HG03060 (cell line): Measurements from ENCODE around the gene MSH3.
"Not testable (repeated sequence)": the region's sequence is repeated elsewhere in the genome, so short reads cannot be mapped to it uniquely, and the experiment has no call there.

Experiments
- ATAC-seq: cut with Tn5 transposase; IDR thresholded peaks from one replicate; pipeline ENCODE4 v1.9.1; 2021; ENCODE audit warnings: low read depth, moderate number of reproducible peaks; ENCODE audit not compliant: unreplicated experiment

The MSH3 gene

DNA sequence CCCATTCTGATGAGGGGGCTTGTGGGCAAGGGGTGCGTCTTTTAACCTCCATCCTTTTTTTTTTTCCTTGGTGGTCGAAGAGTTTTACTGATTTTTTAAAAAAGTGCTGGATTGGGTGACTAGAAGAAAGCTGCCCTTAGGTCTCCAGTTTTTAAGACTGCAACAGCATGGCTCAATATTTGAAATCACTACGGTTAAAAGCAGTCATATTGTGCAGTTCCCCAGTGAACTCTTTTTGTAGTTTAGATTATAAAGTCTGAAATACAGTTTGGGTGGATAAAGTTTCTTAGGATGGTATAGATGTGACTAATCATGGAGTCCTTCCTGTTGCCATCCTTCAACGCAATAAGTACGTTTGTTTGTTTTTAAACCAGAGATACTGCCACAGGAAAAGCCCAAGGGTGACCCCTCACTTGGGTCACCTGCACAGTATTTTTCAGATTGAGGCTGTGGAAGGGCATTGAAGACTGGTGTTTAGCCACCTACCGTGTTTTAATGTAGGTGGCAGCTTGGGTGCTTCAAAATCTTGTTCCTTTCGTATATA, 851 bp downstream of the MSH3 start:
- ATAC-seq: no peak

DNA sequence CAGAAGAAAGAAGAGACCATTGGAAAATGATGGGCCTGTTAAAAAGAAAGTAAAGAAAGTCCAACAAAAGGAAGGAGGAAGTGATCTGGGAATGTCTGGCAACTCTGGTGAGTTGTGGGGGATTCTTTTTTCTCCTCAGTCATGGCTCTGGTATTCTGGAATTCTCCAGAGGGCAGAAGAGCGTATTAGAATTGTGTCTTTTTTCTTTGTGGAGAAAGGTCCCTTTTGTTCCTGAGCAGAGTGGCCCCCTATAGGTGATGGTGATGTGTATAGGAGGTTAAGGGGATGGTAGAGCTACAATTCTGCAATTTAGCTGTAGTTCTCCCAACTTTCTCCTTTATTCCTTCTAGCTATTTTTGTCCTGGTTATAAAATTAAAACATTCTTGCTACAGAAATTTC, 2.0 kb downstream of the MSH3 start:
- no peak for ATAC-seq

DNA sequence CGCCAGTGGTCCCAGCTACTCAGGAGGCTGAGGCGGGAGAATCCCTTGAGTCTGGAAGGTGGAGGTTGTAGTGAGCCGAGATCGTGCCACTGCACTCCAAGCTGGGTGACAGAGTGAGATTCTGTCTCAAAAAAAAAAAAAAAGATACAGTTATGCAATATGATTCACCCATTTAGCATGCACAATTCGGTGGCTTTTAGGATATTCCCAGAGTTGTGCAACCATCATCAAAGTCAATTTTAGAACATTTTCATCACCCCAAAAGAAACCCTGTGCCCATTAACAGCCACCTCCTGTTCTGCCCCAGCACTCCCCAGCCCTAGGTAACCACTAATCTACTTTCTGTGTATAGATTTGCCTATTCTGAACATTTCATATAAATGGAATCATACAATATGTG, 4.7 kb downstream of the MSH3 start:
- no peak for ATAC-seq

DNA sequence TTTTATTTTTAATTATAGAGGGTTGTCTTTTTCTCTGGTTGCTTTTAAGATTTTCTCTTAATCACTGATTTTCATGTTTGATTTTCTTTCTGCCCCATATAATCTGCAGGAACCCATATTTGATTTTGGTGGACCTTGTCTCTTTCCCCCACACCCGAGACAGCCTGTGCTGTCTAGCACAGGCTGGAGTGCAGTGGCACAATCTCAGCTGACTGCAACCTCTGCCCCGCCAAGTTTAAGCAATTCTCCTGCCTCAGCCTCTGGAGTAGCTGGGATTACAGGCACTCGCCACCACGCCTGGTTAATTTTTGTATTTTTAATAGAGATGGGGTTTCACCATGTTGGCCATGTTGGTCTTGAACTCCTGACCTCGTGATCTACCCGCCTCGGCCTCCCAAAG, 6.2 kb downstream of the MSH3 start:
- ATAC-seq: not testable (repeated sequence)

DNA sequence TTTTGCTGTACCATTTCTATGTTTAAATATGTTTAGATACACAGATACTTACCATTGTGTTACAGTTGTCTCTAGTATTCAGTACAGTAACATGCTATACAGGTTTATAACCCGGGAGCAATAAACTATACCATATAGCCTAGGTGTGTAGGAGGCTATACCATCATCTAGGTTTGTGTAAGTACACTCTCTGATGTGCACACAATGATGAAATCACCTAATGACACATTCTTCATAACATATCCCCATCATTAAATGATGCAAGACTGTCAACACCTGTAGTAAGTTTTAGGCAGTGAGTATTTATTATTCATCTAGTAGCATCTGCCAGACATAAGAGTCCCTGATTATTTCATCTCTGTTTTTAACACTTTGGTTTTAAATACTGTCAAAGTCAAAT, 7.7 kb downstream of the MSH3 start:
- no peak for ATAC-seq

DNA sequence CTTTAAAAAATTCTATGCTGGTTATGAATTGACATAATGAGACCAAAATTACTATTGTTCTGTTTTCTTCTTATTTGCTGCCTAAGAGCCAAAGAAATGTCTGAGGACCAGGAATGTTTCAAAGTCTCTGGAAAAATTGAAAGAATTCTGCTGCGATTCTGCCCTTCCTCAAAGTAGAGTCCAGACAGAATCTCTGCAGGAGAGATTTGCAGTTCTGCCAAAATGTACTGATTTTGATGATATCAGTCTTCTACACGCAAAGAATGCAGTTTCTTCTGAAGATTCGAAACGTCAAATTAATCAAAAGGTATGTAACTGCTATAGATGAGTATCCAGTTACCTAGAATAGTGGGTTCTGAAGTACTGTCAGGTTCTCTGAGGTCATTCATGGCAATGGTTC, 10.6 kb downstream of the MSH3 start:
- ATAC-seq: no peak

DNA sequence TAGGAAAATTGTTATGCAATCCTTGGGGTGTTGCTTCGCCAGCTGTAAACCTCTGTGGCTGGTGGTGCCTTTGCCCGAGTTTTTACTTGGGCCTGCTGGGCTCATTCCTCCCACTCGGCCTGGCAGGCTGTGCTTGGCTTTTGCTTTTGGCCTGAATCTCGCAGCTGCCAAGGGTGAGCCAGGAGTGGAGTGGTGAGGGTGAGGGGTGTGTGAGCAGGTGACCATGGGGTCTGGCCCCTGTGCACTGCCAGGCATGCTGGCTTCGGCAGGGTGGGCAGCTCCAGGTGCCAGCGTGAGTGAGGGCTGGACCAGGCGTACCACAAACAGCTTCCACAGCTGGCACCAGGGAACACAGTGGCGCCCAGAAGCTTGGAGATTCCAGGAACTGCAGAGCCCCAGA, 12.9 kb downstream of the MSH3 start:
- ATAC-seq: no peak

DNA sequence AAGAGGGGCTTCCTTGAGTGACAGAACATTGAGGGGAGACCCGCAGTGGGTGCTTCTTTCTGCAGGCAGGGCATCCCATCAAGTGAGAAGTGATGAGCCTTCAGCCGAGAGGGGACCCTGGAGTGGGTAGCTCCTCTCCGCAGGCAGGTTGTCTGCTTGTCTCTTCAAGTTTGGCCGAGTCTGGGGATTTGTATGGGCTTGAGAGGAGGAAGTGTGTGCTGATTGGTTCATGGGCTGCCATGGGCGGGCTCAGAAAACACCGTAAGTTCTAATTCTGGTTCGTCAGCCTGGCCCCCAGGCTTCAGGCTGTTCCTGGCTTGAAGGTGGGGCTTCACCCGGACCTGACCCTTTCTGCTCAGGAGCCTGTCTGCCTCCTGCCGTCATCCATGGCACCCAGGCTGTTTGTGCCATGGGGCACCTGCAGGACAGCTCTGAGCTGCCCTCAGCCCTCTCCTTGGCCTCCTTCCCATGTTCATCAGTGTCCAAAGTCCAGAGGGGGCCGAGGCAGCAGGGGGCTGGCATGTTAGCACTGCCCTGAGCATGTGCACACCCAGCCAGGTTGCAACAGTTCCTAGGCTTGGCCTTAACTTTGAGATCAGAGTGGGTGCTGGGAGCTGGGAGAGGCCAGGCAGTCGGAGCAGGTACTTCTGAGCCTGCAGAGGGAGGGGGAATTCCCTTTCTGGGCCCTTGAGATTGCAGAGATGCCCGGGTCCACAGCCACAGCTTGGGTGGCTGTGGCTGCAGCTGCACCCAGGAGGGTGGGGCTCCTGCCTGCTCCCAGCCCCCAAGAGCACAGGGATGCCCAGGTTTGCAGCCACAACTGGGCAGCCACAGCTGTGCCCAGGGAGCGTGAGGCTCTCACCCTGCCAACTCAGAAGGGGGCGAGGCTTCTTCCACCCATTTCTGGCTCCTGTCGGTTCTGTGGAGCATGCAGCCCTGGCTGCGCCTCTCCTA, 13.8 kb downstream of the MSH3 start:
- no peak for ATAC-seq

DNA sequence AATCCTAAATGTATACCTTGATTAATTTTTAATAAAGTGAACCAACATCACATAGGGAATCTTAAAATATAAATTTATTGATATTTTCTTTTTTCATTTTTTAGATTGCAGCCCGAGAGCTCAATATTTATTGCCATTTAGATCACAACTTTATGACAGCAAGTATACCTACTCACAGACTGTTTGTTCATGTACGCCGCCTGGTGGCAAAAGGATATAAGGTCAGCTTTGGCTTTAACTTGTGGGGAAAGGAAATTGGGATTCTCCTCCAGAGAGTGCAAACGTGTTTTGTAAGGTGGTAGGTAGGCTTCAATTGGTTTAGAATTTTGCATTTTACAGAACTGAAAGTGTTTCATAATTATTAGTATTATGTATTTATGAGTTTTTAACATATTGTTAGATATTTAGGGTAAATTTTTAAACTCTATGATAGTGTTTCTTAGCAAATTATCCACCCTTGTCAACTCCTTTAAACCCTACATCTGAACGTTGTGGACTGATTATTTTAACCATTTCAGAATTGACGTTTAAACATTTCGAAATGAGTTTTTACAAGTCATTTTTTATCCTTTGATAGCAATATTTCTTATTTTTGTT, 17.8 kb downstream of the MSH3 start:
- no peak for ATAC-seq

DNA sequence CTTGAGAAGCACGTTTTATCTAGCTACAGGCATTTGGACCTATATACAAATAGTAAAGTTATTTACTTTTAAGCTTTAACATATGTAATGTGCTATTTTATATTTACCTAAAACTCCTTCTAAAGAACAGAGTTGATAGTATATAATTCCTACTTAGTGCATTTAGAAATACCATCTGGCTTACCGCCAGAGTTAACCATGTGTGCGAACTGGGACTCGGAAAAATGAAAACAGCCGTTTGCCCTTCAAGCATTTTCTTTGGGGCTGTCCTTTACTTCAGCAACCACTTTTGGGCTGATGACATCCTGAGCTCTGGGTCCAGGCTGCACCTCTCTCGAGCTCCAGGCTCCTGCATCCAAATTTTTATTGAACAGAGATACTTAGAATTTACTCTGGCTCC, 22.3 kb downstream of the MSH3 start:
- no peak for ATAC-seq

DNA sequence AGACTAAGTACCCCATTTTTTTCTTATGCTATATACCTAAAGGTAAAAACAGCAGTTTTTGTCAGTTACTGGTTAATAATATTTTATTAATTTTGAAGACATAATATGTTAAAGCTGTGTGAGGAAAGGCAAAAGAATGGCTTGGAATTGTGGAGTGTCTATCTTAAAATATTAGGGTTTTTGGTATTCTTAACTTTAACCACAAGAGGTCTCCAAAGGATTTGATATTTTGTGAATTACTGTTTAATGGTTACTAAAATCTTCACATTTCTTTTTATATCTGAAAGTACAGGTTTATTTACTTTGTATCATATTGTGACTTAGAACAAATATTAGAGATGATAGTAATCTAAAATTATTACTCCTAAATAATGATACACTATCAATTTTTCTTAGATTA, 32.3 kb downstream of the MSH3 start:
- ATAC-seq: no peak

DNA sequence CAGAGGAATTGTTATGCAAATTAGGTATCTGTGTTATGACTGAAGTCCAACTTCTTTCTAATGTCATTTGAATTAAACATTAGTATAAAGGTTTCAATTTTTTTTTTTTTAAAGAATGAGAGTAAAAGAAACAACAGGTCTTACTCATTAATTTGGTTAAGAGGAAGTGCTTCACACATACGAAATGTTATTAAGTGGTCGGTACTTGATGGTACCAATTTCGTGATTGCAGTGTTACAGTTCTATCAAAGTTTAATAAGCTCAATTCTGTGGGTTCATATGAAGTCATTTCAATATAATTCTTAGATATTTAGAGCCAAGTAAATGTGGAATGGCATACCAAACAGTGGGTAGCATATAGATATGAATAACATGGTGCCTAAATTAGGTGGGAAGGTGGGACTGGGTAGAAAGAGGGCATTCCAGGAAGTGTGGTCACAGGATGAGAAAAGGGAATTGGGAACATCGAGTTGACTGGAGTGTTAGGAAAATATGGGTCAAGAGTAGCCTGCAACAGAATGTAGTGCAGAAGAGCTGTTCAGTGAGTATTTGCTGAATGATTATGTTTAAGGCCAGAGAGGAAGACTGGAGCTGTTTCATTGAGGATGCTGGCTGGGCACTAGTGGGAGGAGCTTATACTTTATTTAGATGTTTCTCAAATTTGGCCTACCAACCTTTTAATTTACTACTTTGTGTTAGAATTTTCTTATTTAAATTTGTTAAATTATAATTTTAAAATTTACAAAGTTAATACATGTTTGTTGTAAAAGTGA, 34.4 kb downstream of the MSH3 start:
- no peak for ATAC-seq

DNA sequence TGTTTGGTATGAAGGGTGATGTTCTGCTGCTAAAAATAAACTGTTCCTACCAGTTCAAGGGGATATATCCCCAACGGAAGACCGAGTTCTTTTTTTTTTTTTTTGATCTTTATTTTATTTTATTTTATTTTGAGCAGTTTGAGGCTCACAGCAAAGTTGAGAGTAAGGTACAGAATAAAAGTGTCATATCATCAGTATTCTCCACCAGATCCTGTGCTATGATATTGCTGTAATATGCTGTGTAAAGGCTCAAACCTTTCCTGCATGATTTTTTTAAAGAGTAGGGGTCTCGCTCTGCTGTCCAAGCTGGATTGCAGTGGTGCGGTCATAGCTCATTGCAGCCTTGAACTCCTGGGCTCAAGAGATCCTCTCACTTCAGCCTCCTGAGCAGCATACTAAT, 35.2 kb downstream of the MSH3 start:
- no peak for ATAC-seq

DNA sequence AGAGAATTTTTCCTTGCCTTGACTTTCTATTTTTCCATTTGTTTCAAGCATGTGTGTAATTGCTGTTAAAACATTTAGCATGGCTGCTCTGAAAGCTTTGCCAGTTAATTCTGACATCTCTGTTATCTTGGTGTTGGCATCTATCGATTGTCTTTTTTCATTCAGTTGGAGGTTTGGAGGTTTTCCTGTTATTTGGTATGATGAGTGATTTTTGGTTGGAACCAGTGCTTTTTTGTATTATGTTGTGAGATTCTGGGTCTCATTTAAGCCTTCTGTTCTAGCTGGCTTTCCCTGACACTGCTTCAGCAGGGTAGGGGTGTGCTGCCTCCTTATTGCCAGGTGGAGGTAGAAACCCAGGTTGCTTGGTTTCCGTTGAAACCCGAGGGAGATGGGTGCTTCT, 41.2 kb downstream of the MSH3 start:
- ATAC-seq: no peak

DNA sequence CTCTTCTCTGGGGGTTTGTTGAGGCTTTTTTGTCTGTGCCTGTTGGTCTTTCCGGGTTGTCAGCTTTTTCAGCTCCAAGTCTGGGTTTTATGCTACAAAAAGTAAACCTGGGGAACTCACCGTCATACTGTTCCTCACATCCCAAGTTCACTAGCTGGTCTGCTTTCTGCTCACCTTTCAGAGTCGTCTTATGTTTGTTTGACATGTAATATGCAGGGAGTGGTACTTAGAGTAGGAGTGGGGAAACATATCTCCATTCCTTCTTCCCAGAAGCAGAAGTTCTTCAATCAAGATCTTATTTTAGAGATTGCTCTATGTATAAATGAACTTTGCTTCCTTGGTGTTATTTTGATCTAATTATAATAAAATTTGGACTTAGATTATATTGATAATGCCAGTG, 42.0 kb downstream of the MSH3 start:
- ATAC-seq: no peak

DNA sequence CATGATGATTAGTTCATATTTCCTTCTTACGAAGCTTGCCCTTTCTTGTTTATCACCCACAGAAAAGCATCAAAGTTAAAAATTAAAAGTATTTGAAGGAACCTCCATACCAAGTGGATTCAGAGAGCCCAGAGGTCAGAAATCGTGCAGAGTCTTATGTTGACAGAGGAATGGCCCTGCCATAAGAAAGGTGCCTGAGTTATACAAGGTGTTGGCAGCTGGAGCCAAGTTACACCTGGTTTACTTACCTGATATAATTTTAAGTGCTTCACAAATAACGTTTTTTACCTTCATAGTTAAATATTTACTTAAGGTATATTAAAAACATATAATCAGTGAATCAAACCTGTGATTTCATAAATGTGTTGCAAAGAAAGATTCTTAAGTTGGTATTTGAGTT, 42.6 kb downstream of the MSH3 start:
- ATAC-seq: no peak

DNA sequence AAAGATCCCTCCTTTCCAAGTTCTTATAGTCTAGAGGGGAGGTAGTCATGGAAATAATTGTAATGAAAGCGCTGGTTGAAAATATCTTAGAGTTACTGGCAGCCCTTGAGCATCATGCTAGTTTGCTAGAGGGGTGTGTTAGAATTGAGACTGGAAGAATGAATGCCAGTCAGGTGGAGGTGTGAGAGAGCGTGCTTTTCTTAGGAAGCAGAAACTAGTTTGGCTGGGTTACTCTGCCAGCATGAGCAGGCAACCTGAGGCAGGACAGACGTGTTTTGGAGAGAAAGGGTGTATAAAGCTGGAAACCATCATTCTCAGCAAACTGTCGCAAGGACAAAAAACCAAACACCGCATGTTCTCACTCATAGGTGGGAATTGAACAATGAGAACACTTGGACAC, 43.9 kb downstream of the MSH3 start:
- no peak for ATAC-seq

DNA sequence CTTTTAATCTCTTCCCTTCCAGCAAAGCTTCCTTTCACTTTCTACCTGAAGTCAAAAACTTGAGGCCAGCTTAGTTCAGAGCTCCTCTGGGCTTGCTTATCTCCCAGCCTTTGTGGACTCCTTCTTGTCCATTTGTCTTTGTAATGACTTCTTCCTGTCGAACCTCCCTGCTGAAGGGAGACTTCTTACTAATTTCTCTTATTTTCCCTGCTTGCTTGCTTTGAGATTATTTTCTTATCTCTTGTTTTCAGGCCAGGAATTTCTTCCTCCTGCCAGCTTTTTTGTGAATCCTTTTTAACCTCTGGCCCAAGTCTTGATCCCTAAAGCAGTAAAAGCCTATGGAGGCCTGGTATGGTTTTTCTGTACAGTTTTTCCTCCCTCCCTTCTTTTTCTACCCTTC, 47.1 kb downstream of the MSH3 start:
- no peak for ATAC-seq

DNA sequence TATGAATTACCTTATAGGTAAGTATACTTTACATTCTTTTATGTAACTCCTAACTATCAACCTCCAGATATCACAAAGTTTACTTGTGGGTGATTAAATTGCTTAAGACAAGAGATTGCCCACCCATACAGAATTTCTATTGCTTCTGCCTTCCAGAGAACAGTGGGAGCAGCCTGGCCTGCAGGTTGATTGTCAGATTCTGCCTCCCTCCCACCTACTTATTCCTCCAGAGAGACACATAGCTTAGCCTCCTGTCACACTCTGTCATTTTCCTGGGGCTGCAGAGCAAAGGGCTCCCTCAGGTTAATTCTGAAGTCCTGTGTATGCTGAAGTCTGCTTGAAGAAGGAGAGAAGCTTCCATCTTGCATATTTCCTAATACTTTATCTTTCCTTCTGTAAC, 48.8 kb downstream of the MSH3 start:
- no peak for ATAC-seq

DNA sequence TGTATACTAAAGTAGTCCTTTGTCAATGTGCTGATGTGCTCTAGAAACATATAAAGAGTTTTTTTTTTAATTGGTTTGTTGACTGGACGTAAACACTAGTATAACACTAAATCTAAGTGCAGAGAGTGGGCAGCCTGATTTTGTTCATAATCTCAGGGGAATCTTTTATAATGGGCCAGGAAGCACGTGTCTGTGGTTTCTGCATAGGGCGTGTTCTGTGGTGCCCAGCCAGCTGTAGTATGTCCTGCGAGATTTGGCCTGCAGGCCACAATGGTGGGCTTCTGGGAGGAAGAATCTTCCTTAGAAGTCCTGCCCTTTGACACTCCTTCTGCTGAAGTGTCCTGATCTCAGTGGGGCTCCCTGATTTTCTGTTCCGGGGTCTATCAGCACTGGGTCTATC, 49.3 kb downstream of the MSH3 start:
- ATAC-seq: no peak

DNA sequence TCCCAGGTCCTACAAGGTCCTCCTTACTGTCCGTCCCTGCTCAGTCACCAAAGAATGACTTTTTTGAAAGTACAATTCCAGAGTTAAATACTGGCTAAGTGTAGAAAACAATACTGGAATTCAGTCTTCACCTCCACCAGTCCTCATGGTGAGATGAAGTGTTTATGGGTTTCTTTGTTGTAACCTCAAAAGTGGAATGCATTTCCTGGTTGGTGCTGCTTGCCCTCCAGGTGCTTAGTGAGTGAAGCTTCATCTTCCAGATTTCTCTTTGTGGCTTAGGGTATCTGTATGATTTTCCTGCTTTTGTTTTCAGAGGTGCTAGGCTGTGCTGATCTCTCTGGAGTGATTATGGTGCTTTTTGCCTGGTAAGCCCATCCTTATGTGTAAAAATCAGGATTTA, 49.8 kb downstream of the MSH3 start:
- ATAC-seq: no peak
